Hematopoietic multipotent progenitor cell treated with erythropoietin and hydrocortisone succinate and interleukin-3 and kit ligand, for 4 days (in vitro differentiated cells): ENCODE results near the gene PEX5.
"Not testable (repeated sequence)": the region's sequence is repeated elsewhere in the genome, so short reads cannot be mapped to it uniquely, and the experiment has no call there.

ENCODE experiments used
- DNase-seq: peaks from one replicate; pipeline ENCODE4 v3.0.0-alpha.2; 2015

PEX5 gene

DNA sequence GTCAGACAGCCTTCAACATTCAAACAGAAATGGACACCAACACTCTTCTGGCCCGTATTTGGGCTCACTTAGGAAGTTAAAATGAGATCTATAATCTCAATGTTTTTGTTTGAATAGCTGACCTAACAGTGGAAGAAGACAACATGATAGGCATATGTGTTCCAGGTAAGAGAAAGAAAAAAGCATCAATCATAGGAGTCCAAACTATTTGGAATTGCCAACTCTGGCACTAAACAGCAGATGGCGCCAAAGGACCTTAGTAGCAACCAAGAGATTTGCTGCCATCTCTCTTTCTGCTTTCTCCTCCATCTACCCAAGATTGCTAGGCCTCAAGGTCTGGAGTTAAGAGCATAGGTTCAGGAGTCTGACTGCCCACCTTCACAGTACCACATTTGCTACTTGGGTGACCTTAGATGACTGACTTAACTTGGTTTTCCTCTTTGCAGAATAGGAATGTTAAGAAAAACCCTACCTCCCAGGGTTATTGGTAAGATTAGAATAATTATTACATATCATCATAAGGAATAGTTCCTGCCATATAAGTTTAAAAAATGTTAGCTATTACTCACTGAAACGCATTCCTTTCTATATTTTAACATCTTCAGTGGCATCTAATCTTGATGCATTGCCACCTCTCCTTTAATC, 30.2 kb downstream of the PEX5 start:
- peak; percentile 89 for DNase-seq

DNA sequence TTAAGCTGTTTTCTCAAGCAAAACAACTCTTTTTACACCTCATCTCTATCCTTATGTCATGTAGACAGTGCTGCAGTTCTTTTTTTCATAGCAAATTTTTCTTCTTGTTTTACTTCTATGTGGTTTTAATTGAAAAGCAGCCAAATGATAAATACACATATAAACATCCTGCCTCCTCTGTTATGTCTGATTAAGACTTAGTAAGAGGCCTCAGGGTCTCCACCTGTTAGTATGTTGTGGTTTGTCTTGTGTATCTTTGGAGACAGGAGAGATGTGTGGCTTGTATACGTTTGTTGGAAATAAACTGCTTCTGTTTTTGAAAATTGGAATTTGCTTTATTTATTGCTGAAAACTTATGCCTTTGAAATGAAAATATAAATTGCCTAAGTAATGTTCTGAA, 32.0 kb downstream of the PEX5 start:
- peak; percentile 12 for DNase-seq

DNA sequence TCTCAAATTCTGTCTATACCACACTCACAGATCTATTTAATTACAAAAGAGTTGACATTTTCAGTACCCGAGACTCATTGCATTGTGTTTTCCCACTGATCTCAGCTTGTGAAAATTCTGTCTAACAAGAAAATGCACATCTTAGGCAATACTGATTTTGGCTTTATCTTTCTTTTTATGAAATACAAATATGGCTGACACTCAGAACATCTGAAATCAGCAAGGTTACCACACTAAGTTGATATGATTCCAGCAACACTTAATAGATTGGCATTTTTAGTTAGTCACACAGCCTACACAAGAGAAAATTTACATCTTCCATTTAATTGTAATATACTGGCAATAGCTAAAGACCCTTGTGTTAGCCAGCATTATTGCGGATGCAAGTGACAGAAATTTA, 40.3 kb downstream of the PEX5 start:
- DNase-seq = no peak

DNA sequence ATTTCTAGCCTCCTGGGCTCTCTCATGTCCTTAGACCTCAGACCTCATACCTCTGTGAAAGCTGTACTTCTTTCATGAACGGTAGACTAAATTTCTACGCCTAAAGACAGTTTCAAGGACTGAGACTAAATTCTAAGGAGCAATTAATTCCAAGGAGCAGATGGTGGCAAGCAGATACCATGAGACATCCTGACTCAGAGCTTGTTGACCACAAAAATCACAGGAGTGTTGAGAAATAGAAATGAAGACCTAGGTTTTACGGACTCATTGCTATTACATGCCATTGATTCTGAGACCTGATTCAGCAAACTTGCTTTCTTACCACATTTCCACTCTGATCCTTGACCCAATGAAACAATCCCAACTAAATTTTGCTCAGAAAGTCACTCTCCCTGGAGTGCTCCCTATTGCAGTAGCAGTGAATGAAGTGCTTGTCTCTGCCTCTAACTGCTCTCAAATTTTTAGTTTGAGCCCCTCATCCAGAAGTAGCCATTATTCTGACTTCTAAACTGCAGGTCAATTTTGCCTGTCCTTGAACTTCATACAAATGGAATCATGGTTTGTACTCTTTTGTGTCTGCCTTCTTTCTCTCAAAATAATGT, 52.0 kb downstream of the PEX5 start:
- peak; percentile 72 for DNase-seq

DNA sequence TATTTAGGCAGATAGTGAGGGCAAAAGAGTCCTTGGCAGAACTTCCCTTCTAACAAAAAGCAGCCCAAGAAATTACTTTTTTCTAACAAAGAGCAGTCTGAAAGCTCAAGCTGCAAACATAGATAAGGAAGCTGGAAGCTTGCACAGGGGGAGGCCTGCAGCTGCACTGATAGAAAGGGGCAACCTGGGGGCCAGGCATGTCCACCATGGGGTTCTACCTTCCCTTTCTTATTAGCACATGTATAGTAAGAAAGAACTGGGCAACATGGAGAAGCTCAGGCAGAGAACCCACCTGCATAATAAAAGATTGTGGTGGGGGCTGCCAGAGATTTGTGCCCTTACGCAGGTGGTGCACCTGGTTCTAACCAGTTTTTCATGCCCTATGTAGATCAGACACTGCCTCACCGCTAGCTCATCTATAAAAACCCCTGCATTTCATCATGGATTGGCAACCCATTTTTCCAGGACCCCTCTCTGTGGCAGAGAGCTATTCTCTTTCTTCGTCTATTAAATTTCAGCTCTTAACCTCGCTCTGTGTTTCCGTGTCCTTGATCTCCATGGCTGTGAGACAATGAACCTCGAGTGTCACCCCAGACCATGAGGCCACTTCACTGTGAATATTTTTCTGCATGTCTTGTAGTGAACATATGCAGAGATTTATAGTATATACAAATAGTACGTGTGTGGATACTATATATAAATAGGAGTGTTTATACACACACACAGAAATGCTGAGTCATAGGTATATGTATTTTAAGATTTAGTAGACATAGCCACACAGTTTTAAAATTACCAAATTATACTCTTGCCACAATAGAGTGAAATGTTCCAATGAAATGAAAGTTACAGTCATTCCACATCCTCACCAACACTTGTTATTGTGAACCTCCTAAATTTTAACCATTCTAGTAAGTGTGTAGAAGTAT, 53.0 kb downstream of the PEX5 start:
- peak; percentile 93 for DNase-seq

DNA sequence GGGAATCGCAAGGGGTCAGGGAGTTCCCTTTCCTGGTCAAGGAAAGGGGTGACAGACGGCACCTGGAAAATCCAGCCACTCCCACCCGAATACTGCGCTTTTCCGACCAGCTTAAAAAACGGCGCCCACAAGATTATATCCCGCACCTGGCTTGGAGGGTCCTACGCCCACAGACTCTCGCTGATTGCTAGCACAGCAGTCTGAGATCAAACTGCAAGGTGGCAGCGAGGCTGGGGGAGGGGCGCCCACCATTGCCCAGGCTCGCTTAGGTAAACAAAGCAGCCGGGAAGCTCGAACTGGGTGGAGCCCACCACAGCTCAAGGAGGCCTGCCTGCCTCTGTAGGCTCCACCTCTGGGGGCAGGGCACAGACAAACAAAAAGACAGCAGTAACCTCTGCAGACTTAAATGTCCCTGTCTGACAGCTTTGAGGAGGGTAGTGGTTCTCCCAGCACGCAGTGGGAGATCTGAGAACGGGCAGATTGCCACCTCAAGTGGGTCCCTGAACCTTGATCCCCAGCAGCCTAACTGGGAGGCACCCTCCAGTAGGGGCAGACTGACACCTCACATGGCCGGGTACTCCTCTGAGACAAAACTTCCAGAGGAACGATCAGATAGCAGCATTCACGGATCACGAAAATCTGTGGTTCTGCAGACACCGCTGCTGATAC, 62.0 kb downstream of the PEX5 start:
- DNase-seq = not testable (repeated sequence)

DNA sequence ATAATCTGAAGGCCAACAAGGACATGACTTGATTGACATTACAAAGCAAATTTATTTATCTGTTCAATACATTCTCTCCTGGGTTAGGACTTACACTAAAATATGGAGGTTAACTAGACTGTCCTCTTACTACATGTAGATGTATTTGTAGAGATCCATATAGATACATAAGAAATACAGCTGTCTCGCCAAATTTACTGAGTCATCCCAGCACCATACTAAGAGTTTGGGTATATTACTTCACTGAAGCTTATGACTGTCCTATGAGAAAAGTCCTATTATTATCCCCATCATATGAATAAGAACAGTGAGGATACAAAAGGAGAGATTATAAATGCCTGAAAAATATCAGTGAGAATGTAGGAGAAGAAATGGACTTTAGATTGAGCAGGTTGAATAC, 69.6 kb downstream of the PEX5 start:
- DNase-seq = no peak
